ENCODE results near the gene CEACAM6.

CEACAM6 gene

DNA sequence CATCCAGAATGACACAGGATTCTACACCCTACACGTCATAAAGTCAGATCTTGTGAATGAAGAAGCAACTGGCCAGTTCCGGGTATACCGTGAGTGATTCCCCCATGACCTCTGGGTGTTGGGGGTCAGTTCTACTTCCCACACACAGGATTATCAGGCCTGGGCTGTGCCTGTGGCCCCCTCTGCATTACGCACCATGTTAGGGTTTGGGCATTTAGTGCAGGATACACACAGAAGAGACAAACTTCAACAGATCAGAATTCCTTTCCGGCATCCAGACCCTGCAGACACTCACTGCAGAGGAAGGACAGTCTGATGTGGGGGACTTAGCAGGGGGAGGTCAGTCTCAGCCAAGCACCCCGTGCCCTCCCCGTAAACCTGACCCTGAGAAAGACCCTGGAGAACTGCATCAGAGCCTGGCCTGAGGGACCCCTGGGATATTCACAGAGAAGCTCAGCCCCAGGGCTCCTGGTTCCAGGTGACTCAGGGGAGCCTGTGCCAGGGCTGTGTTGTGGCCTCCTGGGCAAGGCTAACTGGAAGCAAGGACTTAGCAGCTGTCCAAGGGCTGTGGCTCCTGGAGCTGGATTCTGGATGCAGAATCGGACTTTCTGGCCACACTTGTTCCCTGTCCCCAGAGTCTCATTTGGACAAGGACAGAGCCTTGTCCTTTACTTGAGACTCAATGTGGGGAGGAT, 45.2 kb upstream of the CEACAM6 start:
- TF ChIP-seq CTCF (IDR thresholded peaks at IDR 0.05; ENCODE audit: low read depth, low read length): no peak
- no peak overlapping the region for H3K4me3 ChIP-seq (ENCODE audit: low read depth, low read length)
- no peak for DNase-seq (ENCODE audit: low read depth, low spot score)
- in situ Hi-C loops (cut with HindIII; ENCODE audit: low sequenced_read_pairs): no loop called here

DNA sequence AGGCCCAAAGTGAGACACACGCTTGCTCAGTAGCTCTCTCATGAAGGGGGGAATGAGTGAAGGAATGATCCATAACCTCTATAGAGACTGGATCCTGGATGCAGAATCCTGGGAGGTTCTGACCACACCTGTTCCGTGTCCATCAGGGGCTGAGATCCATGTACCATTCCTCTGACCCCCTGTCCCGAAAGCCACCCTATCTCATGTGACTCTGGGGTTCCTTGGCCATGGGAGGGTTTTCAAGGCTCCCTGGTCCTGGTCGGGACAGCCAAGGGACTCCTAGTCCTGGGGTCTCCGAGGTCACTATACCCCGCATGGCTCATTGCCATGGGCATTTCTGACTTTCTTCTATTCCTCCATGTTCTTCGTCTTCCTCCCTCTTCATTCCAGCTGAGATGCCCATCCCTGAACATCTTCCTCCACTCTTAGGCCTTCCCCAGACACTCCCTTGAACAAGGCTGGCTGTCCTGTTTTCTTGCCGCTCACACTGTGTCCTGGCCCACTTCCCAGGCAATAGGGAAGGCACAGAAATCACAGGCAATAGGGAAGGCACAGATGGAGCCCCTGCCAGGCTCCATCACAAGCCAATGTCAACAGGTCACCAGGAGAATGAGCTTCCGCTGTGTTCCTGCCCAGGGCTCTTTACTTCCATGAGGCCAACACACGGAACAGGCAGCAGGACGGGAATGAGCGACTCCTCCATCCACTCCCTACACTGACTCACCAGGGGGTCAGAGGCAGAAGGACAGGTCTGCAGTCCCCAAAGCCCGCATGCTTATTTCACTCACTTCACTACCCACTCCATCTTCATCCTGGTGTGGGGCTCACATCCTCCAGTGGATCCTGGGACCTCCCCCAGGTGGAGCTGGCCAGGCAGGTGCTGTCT, 43.7 kb upstream of the CEACAM6 start:
- in situ Hi-C loops (cut with HindIII; ENCODE audit: low sequenced_read_pairs): no loop called here
- H3K4me3 ChIP-seq (ENCODE audit: low read depth, low read length): no peak overlapping the region
- TF ChIP-seq CTCF (IDR thresholded peaks at IDR 0.05; ENCODE audit: low read depth, low read length): no peak
- DNase-seq (ENCODE audit: low read depth, low spot score): no peak

DNA sequence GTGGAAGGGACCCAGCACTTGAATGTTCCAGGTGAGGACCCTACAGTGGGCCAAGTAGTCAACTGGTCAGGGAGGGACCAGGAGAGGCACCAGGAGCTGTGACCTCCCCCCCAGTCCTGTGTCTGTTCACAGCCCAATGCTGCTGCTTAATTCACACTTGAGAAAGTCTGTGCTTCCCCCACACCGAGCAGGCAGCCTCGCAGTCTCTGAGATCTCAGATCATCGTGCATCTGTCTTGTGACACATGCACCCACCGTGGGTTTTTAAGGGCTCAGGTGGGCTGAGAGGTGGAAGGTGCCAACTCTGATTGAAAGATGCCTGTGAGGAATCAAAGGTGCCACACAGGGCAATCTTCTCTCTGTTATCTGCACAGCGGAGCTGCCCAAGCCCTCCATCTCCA, 40.7 kb upstream of the CEACAM6 start:
- H3K4me3 ChIP-seq (ENCODE audit: low read depth, low read length): no peak overlapping the region
- no peak for TF ChIP-seq CTCF (IDR thresholded peaks at IDR 0.05; ENCODE audit: low read depth, low read length)
- DNase-seq (ENCODE audit: low read depth, low spot score): no peak
- in situ Hi-C loops (cut with HindIII; ENCODE audit: low sequenced_read_pairs): no loop called here

DNA sequence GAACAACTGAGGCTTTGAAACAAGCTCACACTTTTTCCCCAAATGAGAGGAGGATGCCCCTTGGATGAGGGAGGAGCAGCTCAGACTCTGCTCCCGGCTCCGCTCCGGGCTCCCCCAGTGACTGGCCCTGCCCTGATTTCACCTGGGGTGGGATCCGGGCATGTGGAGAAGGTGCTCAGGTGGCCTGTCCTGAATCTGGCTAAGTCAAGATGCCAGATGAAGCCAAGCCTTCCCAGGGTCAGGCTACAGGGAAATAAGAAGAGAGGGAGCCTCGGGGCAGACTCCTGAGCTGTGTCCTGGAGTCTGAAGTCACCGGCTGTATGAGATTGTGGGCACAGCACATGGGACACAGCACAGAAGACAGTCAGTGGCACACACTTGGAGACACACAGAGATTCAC, 36.6 kb upstream of the CEACAM6 start:
- DNase-seq (ENCODE audit: low read depth, low spot score): no peak
- no peak overlapping the region for H3K4me3 ChIP-seq (ENCODE audit: low read depth, low read length)
- no peak for TF ChIP-seq CTCF (IDR thresholded peaks at IDR 0.05; ENCODE audit: low read depth, low read length)
- in situ Hi-C loops (cut with HindIII; ENCODE audit: low sequenced_read_pairs): no loop called here

- H3K4me3 ChIP-seq (ENCODE audit: low read depth, low read length): no peak overlapping the region
- in situ Hi-C loops (cut with HindIII; ENCODE audit: low sequenced_read_pairs): no loop called here
- TF ChIP-seq CTCF (IDR thresholded peaks at IDR 0.05; ENCODE audit: low read depth, low read length): no peak
- no peak for DNase-seq (ENCODE audit: low read depth, low spot score)
Measured at GRCh38 chr19:41720103-41720502, 35.2 kb upstream of the CEACAM6 start.

DNA sequence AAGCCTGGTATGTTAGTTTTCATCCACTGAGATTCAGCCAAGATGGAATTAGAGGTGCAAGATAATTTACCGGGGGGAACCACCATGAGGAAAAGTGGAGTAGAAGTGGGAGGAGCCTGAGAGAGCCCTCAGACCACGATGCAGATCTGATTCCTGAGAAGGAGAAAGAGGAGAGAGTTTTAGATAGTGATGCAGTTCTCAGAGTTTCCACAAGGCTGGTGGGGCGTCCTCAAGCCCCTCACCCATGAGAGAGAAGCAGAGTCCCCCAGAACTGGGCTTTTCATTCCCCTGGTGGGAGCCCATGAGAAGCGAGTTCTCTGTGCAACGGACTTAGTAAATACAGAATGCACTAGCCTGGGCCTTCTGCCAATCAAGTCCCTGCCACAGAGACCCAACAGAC, 28.8 kb upstream of the CEACAM6 start:
- no peak for DNase-seq (ENCODE audit: low read depth, low spot score)
- in situ Hi-C loops (cut with HindIII; ENCODE audit: low sequenced_read_pairs): no loop called here
- H3K4me3 ChIP-seq (ENCODE audit: low read depth, low read length): no peak overlapping the region

More for the DNA sequence above, 28.8 kb upstream of the CEACAM6 start:
- no peak for TF ChIP-seq CTCF (IDR thresholded peaks at IDR 0.05; ENCODE audit: low read depth, low read length)
